OCI-LY3 (cell line): Measurements from ENCODE around the gene LRRC7.

ENCODE experiments used
- H2AFZ ChIP-seq: fragments of 200-600, 300-600 bp; shearing (Covaris generic); 2 replicates; pipeline ENCODE4 v1.6.0; 2014; ENCODE audit warnings: antibody characterized with exemption, low read depth, low read length
- H3K27ac ChIP-seq: fragments of 200-600, 300-600 bp; sonication (generic); 2 replicates; pipeline ENCODE4 v1.5.1; 2014; ENCODE audit warnings: mild to moderate bottlenecking, low read length, moderate library complexity, mixed read lengths
- H3K27me3 ChIP-seq: fragments of 200-600, 300-600 bp; sonication (generic); 2 replicates; pipeline ENCODE4 v1.6.1; 2014; ENCODE audit warnings: low read depth, low read length, mixed read lengths
- H3K36me3 ChIP-seq: fragments of 200-600, 300-600 bp; sonication (generic); replicated peaks from 2 replicates; pipeline ENCODE3; 2014; ENCODE audit warnings: low read depth, low read length, mixed read lengths
- H3K4me1 ChIP-seq: fragments of 300-600, 200-600 bp; sonication (generic); 2 replicates; pipeline ENCODE4 v1.6.1; 2014; ENCODE audit warnings: low read length, mixed read lengths
- H3K4me2 ChIP-seq: fragments of 200-600, 300-600 bp; sonication (generic); 2 replicates; pipeline ENCODE4 v1.6.1; 2014; ENCODE audit warnings: low read length, mixed read lengths
- H3K4me3 ChIP-seq: fragments of 300-600, 200-600 bp; sonication (generic); 2 replicates; pipeline ENCODE4 v1.5.1; 2014; ENCODE audit warnings: antibody characterized with exemption, mild to moderate bottlenecking, low read length, moderate library complexity
- H3K79me2 ChIP-seq: fragments of 300-600, 200-600 bp; shearing (Covaris generic); 2 replicates; pipeline ENCODE4 v1.6.1; 2014; ENCODE audit warnings: mild to moderate bottlenecking, low read length, mixed read lengths
- H3K9ac ChIP-seq: fragments of 300-600, 200-600 bp; shearing (Covaris generic); 2 replicates; pipeline ENCODE4 v1.6.0; 2014; ENCODE audit warnings: mild to moderate bottlenecking, low read length, moderate library complexity
- H3K9me3 ChIP-seq: fragments of 200-600, 300-600 bp; shearing (Covaris generic); 2 replicates; pipeline ENCODE4 v1.6.1; 2014; ENCODE audit warnings: low read length, mixed read lengths; ENCODE audit not compliant: insufficient read depth
- H4K20me1 ChIP-seq: fragments of 200-600, 300-600 bp; sonication (generic); 2 replicates; pipeline ENCODE4 v1.6.1; 2016; ENCODE audit warnings: low read length, mixed read lengths; ENCODE audit not compliant: insufficient read depth
- CTCF ChIP-seq: fragments of 200-600, 300-600 bp; sonication (generic); IDR thresholded peaks from 2 replicates; pipeline ENCODE4 v1.5.1; 2014; ENCODE audit warnings: antibody characterized with exemption, low read length, low read depth
- EZH2phosphoT487 ChIP-seq: fragments of 200-600 bp; shearing (Covaris generic); IDR thresholded peaks from 2 replicates; pipeline ENCODE4 v1.6.1; 2018; ENCODE audit warnings: antibody characterized with exemption, mixed run types, low read depth

The LRRC7 gene

GRCh38 chr1:70048336-70049094 is 480.8 kb downstream of the LRRC7 start:
- Histone ChIP-seq H3K4me2 (no peak overlapping the region), H3K4me1 (no peaks in the 10 kb centered on the region), H3K9ac (no peak overlapping the region), H3K79me2 (no peaks in the 10 kb centered on the region), H4K20me1 (no peaks in the 10 kb centered on the region), H3K27ac (no peak overlapping the region), H3K9me3 (no peaks in the 10 kb centered on the region), H3K36me3 (no peaks in the 10 kb centered on the region), H2AFZ (no peak overlapping the region), H3K4me3 (no peak overlapping the region), H3K27me3 (no peaks in the 10 kb centered on the region)
- TF ChIP-seq CTCF (no peak), EZH2phosphoT487 (no peak)

- Histone ChIP-seq H3K27me3 (no peaks in the 10 kb centered on the region), H3K79me2 (no peaks in the 10 kb centered on the region), H3K27ac (no peak overlapping the region), H3K9me3 (no peaks in the 10 kb centered on the region), H3K36me3 (no peaks in the 10 kb centered on the region), H3K4me1 (no peaks in the 10 kb centered on the region; the same call in 1 of the 2 replicates), H3K4me3 (no peak overlapping the region), H2AFZ (no peak overlapping the region), H4K20me1 (no peaks in the 10 kb centered on the region), H3K4me2 (no peak overlapping the region), H3K9ac (no peak overlapping the region)
- TF ChIP-seq EZH2phosphoT487, result no peak
- no peak for TF ChIP-seq CTCF
Observed at GRCh38 chr1:70051926-70052325, 484.2 kb downstream of the LRRC7 start.

GRCh38 chr1:70057500-70057899 is 489.8 kb downstream of the LRRC7 start:
- no peaks in the 10 kb centered on the region for H3K36me3 ChIP-seq
- H3K4me2 ChIP-seq, result no peak overlapping the region
- no peak for TF ChIP-seq EZH2phosphoT487
- TF ChIP-seq CTCF, result no peak
- H3K9me3 ChIP-seq, result no peaks in the 10 kb centered on the region
- no peak overlapping the region for H3K9ac ChIP-seq
- H3K27me3 ChIP-seq, result no peaks in the 10 kb centered on the region
- no peaks in the 10 kb centered on the region for H3K79me2 ChIP-seq
- H3K4me3 ChIP-seq, result no peak overlapping the region
- H3K4me1 ChIP-seq, result peaks cover 11% of the 10 kb centered on the region
- H4K20me1 ChIP-seq, result no peaks in the 10 kb centered on the region
- no peak overlapping the region for H3K27ac ChIP-seq
- no peak overlapping the region for H2AFZ ChIP-seq

GRCh38 chr1:70061231-70061630 is 493.5 kb downstream of the LRRC7 start:
- TF ChIP-seq EZH2phosphoT487 (no peak), CTCF (no peak)
- H3K27me3 ChIP-seq, result no peaks in the 10 kb centered on the region
- no peak overlapping the region for H2AFZ ChIP-seq
- H4K20me1 ChIP-seq, result no peaks in the 10 kb centered on the region
- no peak overlapping the region for H3K4me3 ChIP-seq
- no peak overlapping the region for H3K9ac ChIP-seq
- H3K79me2 ChIP-seq, result no peaks in the 10 kb centered on the region
- no peak overlapping the region for H3K27ac ChIP-seq
- H3K4me1 ChIP-seq, result peaks cover 11% of the 10 kb centered on the region
- H3K36me3 ChIP-seq, result no peaks in the 10 kb centered on the region
- H3K9me3 ChIP-seq, result no peaks in the 10 kb centered on the region
- no peak overlapping the region for H3K4me2 ChIP-seq
